ENCODE data around the gene ICAM4. TPM values are rescaled to one million over a fixed set of nuclear protein-coding genes. Genes with fewer than 3 reads are reported as not detected.

ICAM4 gene
- total and polyA plus RNA-seq, 2 experiments from 2014 or later = 21.8 to 24.0 TPM

GRCh38 chr19:10245189-10245939 lies 41.4 kb upstream of the ICAM4 start:
- H3K4me1 ChIP-seq (ENCODE audit: low read depth) = no peaks in the 10 kb centered on the region
- no peak overlapping the region for H3K4me3 ChIP-seq
- H3K36me3 ChIP-seq = no peaks in the 10 kb centered on the region
- DNase-seq (ENCODE audit: low read depth in 1 of 2, low spot score in 1 of 2) = no peak
- no peak overlapping the region for H3K27ac ChIP-seq
- TF ChIP-seq CTCF (IDR thresholded peaks at IDR 0.05; ENCODE audit: low read depth, low read length) = no peak
- no peaks in the 10 kb centered on the region for H3K9me3 ChIP-seq (ENCODE audit: low read depth)
- H3K27me3 ChIP-seq = no peaks in the 10 kb centered on the region

- Histone ChIP-seq H3K4me3 (no peak overlapping the region), H3K36me3 (no peaks in the 10 kb centered on the region), H3K9me3 (ENCODE audit: low read depth) (no peaks in the 10 kb centered on the region), H3K27me3 (no peaks in the 10 kb centered on the region), H3K4me1 (ENCODE audit: low read depth) (no peaks in the 10 kb centered on the region), H3K27ac (no peak overlapping the region)
- no peak for DNase-seq (ENCODE audit: low read depth in 1 of 2, low spot score in 1 of 2)
- no peak for TF ChIP-seq CTCF (IDR thresholded peaks at IDR 0.05; ENCODE audit: low read depth, low read length)
Observed at GRCh38 chr19:10246511-10246910, 40.2 kb upstream of the ICAM4 start.

GRCh38 chr19:10251792-10252694 lies 34.7 kb upstream of the ICAM4 start, which contains the start of gene MRPL4:
MRPL4 (plus strand) TSS chr19:10252214; CDS start chr19:10252254, 40 bp downstream.
- TF ChIP-seq CTCF (IDR thresholded peaks at IDR 0.05; ENCODE audit: low read depth, low read length) = no peak
- H3K4me1 ChIP-seq (ENCODE audit: low read depth) = peaks cover 3% of the 10 kb centered on the region
- H3K4me3 ChIP-seq = peak within 1 kb of the TSS; percentile 63
- peak; percentile 99 for DNase-seq (ENCODE audit: low read depth in 1 of 2, low spot score in 1 of 2)
- H3K36me3 ChIP-seq = peaks cover 14% of the 10 kb centered on the region
- peak within 1 kb of the TSS; percentile 41 for H3K27ac ChIP-seq
- no peaks in the 10 kb centered on the region for H3K9me3 ChIP-seq (ENCODE audit: low read depth)
- no peaks in the 10 kb centered on the region for H3K27me3 ChIP-seq

GRCh38 chr19:10252707-10253106 lies 34.0 kb upstream of the ICAM4 start:
- TF ChIP-seq CTCF (IDR thresholded peaks at IDR 0.05; ENCODE audit: low read depth, low read length) = no peak
- DNase-seq (ENCODE audit: low read depth in 1 of 2, low spot score in 1 of 2) = no peak
- Histone ChIP-seq H3K9me3 (ENCODE audit: low read depth) (no peaks in the 10 kb centered on the region), H3K4me1 (ENCODE audit: low read depth) (peaks cover 3% of the 10 kb centered on the region), H3K27ac (no peak overlapping the region), H3K27me3 (no peaks in the 10 kb centered on the region), H3K4me3 (peak overlapping the region; percentile 63), H3K36me3 (peaks cover 18% of the 10 kb centered on the region)

GRCh38 chr19:10254244-10254643 lies 32.5 kb upstream of the ICAM4 start:
- H3K9me3 ChIP-seq (ENCODE audit: low read depth) = no peaks in the 10 kb centered on the region
- no peak for DNase-seq (ENCODE audit: low read depth in 1 of 2, low spot score in 1 of 2)

More at GRCh38 chr19:10254244-10254643, 32.5 kb upstream of the ICAM4 start:
- Histone ChIP-seq H3K4me3 (no peak overlapping the region), H3K27ac (no peak overlapping the region), H3K36me3 (peaks cover 25% of the 10 kb centered on the region), H3K27me3 (no peaks in the 10 kb centered on the region), H3K4me1 (ENCODE audit: low read depth) (peaks cover 3% of the 10 kb centered on the region)
- no peak for TF ChIP-seq CTCF (IDR thresholded peaks at IDR 0.05; ENCODE audit: low read depth, low read length)

All from cardiac muscle cell (in vitro differentiated cells and primary cell).